ENCODE measurements around the gene DNAJC5. TPM values are rescaled to one million over a fixed set of nuclear protein-coding genes. Genes with fewer than 3 reads are reported as not detected.

Gene DNAJC5
- total and polyA plus RNA-seq, 2 experiments from 2014 or later: 22.4 to 68.0 TPM

DNA sequence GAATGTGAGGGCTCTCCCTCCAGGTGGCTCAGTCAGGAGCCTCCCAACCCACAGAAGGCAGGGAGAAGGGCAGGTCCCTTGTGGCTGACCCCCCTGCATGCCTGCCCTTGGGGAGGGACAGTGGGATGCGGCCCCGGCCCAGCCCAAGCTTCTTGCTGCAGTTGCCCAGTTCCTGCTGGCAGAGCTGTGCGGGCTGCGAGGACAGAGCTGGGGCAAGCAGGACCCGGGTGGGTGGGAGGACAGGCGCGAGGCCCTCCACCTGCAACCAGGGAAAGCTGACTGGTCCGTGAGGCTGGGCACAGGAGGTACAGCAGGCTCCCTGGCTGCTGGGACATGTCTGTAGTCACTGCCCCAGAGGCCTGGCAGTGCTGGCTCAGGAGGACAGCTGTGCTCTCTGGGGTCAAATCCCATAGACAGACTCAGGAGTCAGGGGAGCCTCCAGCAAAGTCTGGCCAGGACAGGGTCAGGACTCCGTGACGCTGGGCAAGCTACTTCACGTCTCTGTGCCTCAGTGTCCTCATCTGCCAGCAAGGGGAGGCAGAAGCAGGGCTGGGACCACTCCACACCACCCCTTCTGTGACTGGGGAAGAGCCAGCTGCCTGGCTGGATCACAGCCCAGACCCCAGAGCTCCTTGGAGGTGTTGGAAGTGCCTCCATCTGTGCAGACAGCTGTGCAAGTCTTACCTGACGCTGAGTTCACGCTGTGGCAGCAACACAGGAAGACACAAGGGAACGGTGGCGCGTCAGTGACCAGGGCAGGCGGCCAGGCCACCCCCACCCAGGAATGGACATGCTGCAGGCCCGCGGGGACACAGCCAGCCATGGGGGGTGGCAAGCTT is 48.3 kb downstream of the DNAJC5 start:
- no peak overlapping the region for H3K27ac ChIP-seq
- in situ Hi-C loops (cut with MboI): no loop called here
- WGBS, 2 experiments (ENCODE audit: low coverage in 1 of 2, low lambda C conversion rate in 2 of 2, missing lambda C conversion rate in 2 of 2): 91 to 92% methylated on average over 18 to 19 of the region's 19 CpGs
- no peak overlapping the region for H3K4me3 ChIP-seq
- no peaks in the 10 kb centered on the region for H3K9me3 ChIP-seq (ENCODE audit: low read depth)
- H3K4me1 ChIP-seq (ENCODE audit: insufficient read depth): no peaks in the 10 kb centered on the region
- peaks cover 6% of the 10 kb centered on the region; the same call in 1 of the 2 replicates for H3K36me3 ChIP-seq (ENCODE audit: low read depth)
- no peak overlapping the region for H3K4me2 ChIP-seq (ENCODE audit: unreplicated experiment)
- H3K27me3 ChIP-seq (replicated peaks; ENCODE audit: insufficient read depth): no peaks in the 10 kb centered on the region
- peaks cover 47% of the 10 kb centered on the region for H3K79me2 ChIP-seq (ENCODE audit: insufficient read depth)
- DNase-seq: no peak
- TF ChIP-seq EZH2 (IDR thresholded peaks at IDR 0.05; ENCODE audit: insufficient read depth, poor library complexity, severe bottlenecking) (no peak), EZH2phosphoT487 (IDR thresholded peaks at IDR 0.05; ENCODE audit: insufficient read depth, low read depth) (no peak)
- H3F3A ChIP-seq (ENCODE audit: insufficient read depth): peaks cover 4% of the 10 kb centered on the region; the same call in 1 of the 2 replicates
- no peaks in the 10 kb centered on the region for H3K9me2 ChIP-seq (ENCODE audit: insufficient read depth)
- no peaks in the 10 kb centered on the region for H4K20me1 ChIP-seq (ENCODE audit: insufficient read depth)
- H3K9ac ChIP-seq: no peak overlapping the region
- H2AFZ ChIP-seq: no peak overlapping the region

GRCh38 chr20:63943808-63944077 is 48.8 kb downstream of the DNAJC5 start:
- Histone ChIP-seq H3K9me2 (ENCODE audit: insufficient read depth) (no peaks in the 10 kb centered on the region), H3K9ac (no peak overlapping the region), H3K36me3 (ENCODE audit: low read depth) (peaks cover 6% of the 10 kb centered on the region; the same call in 1 of the 2 replicates), H2AFZ (no peak overlapping the region), H4K20me1 (ENCODE audit: insufficient read depth) (no peaks in the 10 kb centered on the region; the same call in 1 of the 2 replicates), H3K9me3 (ENCODE audit: low read depth) (no peaks in the 10 kb centered on the region), H3K79me2 (ENCODE audit: insufficient read depth) (peaks cover 45% of the 10 kb centered on the region), H3K4me1 (ENCODE audit: insufficient read depth) (no peaks in the 10 kb centered on the region; the same call in 1 of the 2 replicates), H3K4me2 (ENCODE audit: unreplicated experiment) (no peak overlapping the region), H3K27ac (no peak overlapping the region), H3F3A (ENCODE audit: insufficient read depth) (peaks cover 5% of the 10 kb centered on the region; the same call in 1 of the 2 replicates), H3K4me3 (no peak overlapping the region), H3K27me3 (replicated peaks; ENCODE audit: insufficient read depth) (no peaks in the 10 kb centered on the region)
- DNase-seq: no peak
- in situ Hi-C loops (cut with MboI): no loop called here
- no peak for TF ChIP-seq EZH2phosphoT487 (IDR thresholded peaks at IDR 0.05; ENCODE audit: insufficient read depth, low read depth)
- no peak for TF ChIP-seq EZH2 (IDR thresholded peaks at IDR 0.05; ENCODE audit: insufficient read depth, poor library complexity, severe bottlenecking)
- 92 to 97% methylated on average over 3 of the region's 3 CpGs for whole genome bisulfite sequencing, 2 experiments (ENCODE audit: low coverage in 1 of 2, low lambda C conversion rate in 2 of 2, missing lambda C conversion rate in 2 of 2)

- no peak overlapping the region for H3K4me2 ChIP-seq (ENCODE audit: unreplicated experiment)
- H3K27ac ChIP-seq: no peak overlapping the region
- H3K9me2 ChIP-seq (ENCODE audit: insufficient read depth): no peaks in the 10 kb centered on the region
- peaks cover 6% of the 10 kb centered on the region; the same call in 1 of the 2 replicates for H3K36me3 ChIP-seq (ENCODE audit: low read depth)
- H3K79me2 ChIP-seq (ENCODE audit: insufficient read depth): peaks cover 44% of the 10 kb centered on the region
- H3K4me3 ChIP-seq: no peak overlapping the region
- peaks cover 2% of the 10 kb centered on the region; the same call in 1 of the 2 replicates for H3K4me1 ChIP-seq (ENCODE audit: insufficient read depth)
- 92 to 95% methylated on average over 29 to 35 of the region's 35 CpGs for WGBS, 2 experiments (ENCODE audit: low coverage in 1 of 2, low lambda C conversion rate in 2 of 2, missing lambda C conversion rate in 2 of 2)
- TF ChIP-seq EZH2 (IDR thresholded peaks at IDR 0.05; ENCODE audit: insufficient read depth, poor library complexity, severe bottlenecking) (no peak), EZH2phosphoT487 (IDR thresholded peaks at IDR 0.05; ENCODE audit: insufficient read depth, low read depth) (no peak)
- no peaks in the 10 kb centered on the region for H3K27me3 ChIP-seq (replicated peaks; ENCODE audit: insufficient read depth)
- in situ Hi-C loops (cut with MboI): no loop called here
- no peak overlapping the region for H3K9ac ChIP-seq
- H3K9me3 ChIP-seq (ENCODE audit: low read depth): no peaks in the 10 kb centered on the region
- H3F3A ChIP-seq (ENCODE audit: insufficient read depth): peaks cover 8% of the 10 kb centered on the region
- DNase-seq: no peak
- no peak overlapping the region for H2AFZ ChIP-seq
- H4K20me1 ChIP-seq (ENCODE audit: insufficient read depth): no peaks in the 10 kb centered on the region; the same call in 1 of the 2 replicates
These were observed 49.4 kb downstream of the DNAJC5 start for GRCh38 chr20:63944078-63944941.

GRCh38 chr20:63945031-63945658 is 50.2 kb downstream of the DNAJC5 start:
- no peak for DNase-seq
- Histone ChIP-seq H3K9ac (no peak overlapping the region), H3K4me3 (no peak overlapping the region), H3K9me3 (ENCODE audit: low read depth) (no peaks in the 10 kb centered on the region), H3K4me2 (ENCODE audit: unreplicated experiment) (no peak overlapping the region), H3K4me1 (ENCODE audit: insufficient read depth) (peaks cover 8% of the 10 kb centered on the region; the same call in 1 of the 2 replicates), H3F3A (ENCODE audit: insufficient read depth) (peaks cover 15% of the 10 kb centered on the region), H3K27me3 (replicated peaks; ENCODE audit: insufficient read depth) (no peaks in the 10 kb centered on the region), H4K20me1 (ENCODE audit: insufficient read depth) (no peaks in the 10 kb centered on the region; the same call in 1 of the 2 replicates), H3K79me2 (ENCODE audit: insufficient read depth) (peaks cover 52% of the 10 kb centered on the region), H2AFZ (no peak overlapping the region), H3K36me3 (ENCODE audit: low read depth) (peaks cover 6% of the 10 kb centered on the region; the same call in 1 of the 2 replicates), H3K27ac (no peak overlapping the region), H3K9me2 (ENCODE audit: insufficient read depth) (no peaks in the 10 kb centered on the region)
- TF ChIP-seq EZH2phosphoT487 (IDR thresholded peaks at IDR 0.05; ENCODE audit: insufficient read depth, low read depth): no peak
- TF ChIP-seq EZH2 (IDR thresholded peaks at IDR 0.05; ENCODE audit: insufficient read depth, poor library complexity, severe bottlenecking): no peak
- in situ Hi-C loops (cut with MboI): no loop called here
- WGBS, 2 experiments (ENCODE audit: low coverage in 1 of 2, low lambda C conversion rate in 2 of 2, missing lambda C conversion rate in 2 of 2): 93 to 98% methylated on average over 14 to 16 of the region's 17 CpGs

All from GM23248 (cell line).